ENCODE data around the gene MCOLN2.

DNA sequence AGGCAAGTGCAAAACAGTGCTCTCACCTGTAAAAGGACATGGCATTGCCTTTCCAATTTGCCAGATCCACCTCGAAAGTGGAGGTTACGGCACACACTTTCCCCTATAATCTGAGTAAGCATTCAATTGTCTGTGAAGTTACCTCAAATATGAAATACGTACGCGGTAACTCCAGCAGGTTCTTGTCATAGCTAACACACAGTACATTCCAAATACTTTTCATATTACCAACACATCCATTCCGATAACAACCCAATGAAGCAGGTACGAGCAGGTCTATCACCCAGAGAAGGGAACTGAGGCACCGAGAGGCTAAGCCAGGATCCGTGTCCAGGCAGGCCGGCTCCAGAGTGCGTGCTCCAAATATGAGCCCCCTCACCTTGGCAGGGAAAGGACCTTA is 57.2 kb downstream of the MCOLN2 start:
- TF ChIP-seq CTCF (IDR thresholded peaks at IDR 0.05; ENCODE audit: low read depth, low read length, poor library complexity, severe bottlenecking) (no peak), EZH2phosphoT487 (IDR thresholded peaks at IDR 0.05; ENCODE audit: borderline replicate concordance, low read length) (no peak)
